Glomerular visceral epithelial cell (primary cell): ENCODE results near the gene GUCA2B.

ENCODE experiments used
- DNase-seq: peaks from one replicate; pipeline ENCODE4 v3.0.0-alpha.2; 2016; ENCODE audit errors: extremely low spot score

The GUCA2B gene

DNA sequence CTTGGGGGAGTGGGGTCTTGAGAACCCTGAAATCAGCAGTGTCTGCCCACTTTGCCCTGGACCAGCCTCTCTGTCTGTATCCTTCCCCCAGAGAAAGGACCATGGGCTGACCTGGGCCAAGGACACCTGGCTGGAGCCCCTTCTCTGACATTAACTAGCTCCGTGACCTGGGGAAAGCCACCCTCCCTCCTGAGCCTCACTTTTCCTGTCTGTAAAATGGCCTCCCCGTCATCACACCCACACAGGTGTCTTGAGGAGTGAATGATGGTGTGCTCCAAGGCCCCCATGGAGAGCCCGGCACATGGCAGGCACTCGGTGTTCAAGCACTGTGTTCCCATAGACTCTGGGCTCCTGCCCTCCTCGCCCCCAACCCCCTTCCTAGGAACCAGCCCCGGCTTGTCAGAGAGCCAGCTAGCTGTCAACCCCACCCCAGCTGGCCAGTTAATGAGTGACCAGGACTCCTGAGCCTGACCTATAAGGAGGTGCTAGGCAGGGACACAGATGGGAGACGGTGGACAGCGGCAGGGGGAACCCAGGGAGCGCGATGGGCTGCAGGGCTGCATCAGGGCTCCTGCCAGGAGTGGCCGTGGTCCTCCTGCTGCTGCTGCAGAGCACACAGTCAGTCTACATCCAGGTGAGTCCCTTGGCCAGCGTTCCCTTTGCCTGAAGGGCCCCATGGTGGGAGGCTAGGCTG is at the start of gene GUCA2B:
TSS of gene GUCA2B (plus strand) at position 504 of the 694 bp plus-strand sequence. CDS start at position 545, 41 bp downstream.
- DNase-seq, result no peak

GRCh38 chr1:42105025-42105424 is 48.2 kb upstream of the GUCA2B start:
- no peak for DNase-seq

DNA sequence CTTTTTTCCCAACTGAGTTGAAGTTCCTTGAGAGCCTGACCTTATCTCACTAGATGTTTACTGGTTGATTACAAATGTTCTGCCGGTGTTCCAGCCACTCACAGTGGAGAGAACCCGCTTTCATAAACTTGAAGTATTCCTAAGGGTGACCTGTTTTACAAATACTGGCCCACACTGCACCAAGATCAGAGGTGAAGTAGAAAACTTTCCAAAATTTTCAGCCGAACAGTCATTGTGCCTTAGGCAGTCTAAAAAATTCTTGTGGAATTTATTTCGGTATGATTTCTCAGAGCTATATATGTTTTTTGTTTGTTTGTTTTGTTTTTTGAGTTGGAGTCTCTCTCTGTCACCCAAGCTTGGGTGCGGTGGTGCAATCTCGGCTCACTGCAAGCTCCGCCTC is 44.9 kb upstream of the GUCA2B start:
- no peak for DNase-seq

DNA sequence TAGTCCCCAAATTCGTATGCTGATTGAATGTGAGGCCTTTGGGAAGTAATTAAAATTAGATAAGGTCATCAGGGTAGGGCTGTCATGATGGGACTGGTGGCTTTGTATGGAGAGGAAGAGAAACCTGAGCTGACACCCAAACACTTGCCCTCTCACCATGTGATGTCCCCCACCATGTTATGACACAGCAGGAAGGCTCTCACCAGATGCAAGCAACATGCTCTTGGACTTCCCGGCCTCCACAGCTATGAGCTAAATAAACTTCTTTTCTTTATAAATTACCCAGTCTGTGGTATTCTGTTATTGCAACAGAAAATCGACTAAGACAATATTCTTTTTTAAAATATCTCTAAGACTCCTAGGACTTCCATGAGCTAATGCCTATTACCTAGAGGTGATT is 43.6 kb upstream of the GUCA2B start:
- DNase-seq, result no peak

DNA sequence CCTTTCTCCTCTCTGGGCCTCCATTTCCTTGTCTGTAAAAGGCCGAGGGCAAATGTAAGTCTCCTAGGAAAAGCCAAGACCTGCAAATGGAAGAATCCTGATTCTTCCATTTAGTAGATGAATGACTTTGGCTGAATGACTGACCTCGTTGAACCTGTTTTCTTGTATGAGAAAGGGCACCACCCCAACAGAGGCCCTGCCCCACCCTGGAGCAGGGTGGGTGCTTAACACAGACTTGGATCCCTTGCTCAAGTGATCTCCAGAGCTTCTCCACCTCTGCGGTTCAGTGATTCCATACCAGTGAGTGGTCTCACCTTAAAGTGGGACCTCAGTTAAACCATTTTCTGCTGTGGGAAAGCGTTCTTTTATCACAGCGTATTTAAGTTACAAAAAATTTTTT is 39.0 kb upstream of the GUCA2B start:
- no peak for DNase-seq

DNA sequence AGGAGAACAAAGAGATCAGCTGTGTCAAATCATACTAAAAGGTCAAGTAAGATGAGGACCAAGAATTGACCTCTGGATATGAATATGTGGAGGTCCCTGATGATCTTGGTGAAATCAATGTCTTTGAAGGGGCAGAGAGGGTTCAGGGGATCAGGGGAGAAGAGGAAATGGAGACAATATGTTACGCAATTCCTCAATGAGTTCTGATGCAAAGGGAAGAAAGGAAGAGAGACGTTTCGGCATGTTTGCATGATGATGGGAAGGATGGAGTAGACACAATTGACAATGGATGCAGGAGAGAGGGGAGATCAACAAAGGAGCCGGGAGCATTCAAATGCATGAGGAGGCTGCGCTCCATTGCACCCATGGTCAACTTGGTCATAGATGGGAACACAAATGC is 36.0 kb upstream of the GUCA2B start:
- no peak for DNase-seq

- DNase-seq, result no peak
Measured at GRCh38 chr1:42118125-42118524, 35.1 kb upstream of the GUCA2B start.

- DNase-seq, result no peak
Measured at GRCh38 chr1:42122408-42122807, 30.8 kb upstream of the GUCA2B start.

DNA sequence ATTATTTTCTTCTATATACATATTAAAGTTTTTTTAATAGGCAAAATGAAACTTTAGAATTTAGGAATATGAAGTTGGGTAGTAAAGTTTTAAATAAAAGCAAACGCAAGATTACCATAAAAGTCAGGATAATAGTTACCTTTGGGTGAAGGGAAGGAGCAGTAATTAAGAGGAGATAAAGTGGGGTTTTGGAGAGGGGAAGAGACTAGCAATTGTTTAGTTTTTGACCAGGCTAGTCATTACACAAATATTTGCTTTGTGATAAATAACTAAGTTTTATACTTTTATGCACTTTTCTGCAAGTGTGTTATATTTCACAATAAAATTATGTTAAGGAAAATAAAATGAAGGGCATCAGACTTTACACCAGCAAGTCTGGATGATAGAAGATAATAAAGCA is 27.7 kb upstream of the GUCA2B start:
- DNase-seq, result no peak

- DNase-seq, result no peak
Measured at GRCh38 chr1:42127767-42128166, 25.4 kb upstream of the GUCA2B start.

GRCh38 chr1:42128499-42128898 is 24.7 kb upstream of the GUCA2B start:
- no peak for DNase-seq

DNA sequence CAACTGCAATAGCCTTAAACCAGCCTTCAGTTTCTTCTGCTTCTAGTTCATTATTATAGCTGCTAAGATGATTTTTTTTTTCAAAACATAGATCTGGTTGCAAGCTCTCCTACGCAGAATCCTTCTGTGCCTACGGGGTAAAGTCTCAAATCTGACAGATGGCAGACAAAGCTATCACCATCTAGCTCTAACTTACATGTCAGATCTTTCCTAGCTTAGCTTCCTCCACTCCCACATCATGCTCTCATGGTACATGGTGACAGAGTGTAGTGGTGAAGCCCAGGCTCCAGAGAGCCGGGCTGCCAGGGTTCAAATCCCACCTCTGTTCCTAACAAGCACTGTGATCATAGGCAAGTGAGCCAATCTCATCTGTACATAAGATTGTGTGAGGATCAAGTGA is 24.2 kb upstream of the GUCA2B start:
- no peak for DNase-seq

DNA sequence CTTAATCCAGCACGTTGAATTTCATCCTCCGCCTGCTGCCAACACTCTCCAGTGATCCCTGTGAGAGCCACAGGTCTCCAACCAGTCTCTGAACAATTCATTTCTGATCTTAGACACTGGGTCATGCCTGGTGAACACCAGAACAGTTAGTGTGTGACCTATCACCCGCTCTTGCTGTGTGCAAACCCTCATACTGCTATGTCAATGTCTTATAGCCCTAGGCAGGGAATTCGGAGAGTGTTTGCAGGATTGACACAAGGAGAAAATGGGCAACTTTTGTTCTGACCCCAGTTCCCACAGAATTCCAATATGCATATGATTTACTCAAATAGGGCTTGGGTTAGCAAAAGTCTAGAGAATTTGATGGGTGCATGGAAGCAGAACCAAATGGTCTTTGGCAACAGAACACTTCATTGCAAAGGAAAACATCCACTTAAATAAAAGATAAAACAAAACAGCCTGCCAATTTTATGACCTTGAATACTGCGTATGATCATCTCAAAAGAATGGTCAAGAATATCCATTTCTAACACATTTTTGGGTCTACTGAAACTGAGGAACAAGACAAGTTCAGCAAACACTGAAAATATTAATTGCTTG is 23.0 kb upstream of the GUCA2B start:
- no peak for DNase-seq

DNA sequence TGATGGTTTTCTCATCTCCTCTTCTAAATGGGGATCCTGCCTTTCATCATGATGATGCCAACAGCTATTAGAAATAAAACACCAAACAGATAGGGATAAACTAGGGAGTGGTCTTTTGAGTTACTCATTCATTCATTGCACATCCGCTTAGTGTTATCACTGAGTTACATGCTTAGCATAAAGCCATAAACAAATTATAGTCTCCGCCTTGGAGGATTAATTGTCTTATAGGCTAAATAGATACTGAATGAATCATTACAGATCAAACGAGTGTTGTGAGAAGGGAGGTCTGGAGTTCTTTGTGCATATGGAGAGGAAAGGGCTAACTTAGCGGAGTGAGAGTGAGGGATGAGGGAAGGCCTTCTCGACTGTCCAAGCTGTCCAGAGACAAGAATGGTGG is 19.8 kb upstream of the GUCA2B start:
- no peak for DNase-seq

- DNase-seq, result no peak
Measured at GRCh38 chr1:42133809-42134526, 19.2 kb upstream of the GUCA2B start.

GRCh38 chr1:42135426-42135825 is 17.8 kb upstream of the GUCA2B start:
- no peak for DNase-seq

- DNase-seq, result no peak
Measured at GRCh38 chr1:42136466-42136865, 16.7 kb upstream of the GUCA2B start.

- peak; percentile 7 for DNase-seq
Measured at GRCh38 chr1:42137766-42138165, 15.4 kb upstream of the GUCA2B start.

GRCh38 chr1:42138586-42138985 is 14.6 kb upstream of the GUCA2B start:
- no peak for DNase-seq

DNA sequence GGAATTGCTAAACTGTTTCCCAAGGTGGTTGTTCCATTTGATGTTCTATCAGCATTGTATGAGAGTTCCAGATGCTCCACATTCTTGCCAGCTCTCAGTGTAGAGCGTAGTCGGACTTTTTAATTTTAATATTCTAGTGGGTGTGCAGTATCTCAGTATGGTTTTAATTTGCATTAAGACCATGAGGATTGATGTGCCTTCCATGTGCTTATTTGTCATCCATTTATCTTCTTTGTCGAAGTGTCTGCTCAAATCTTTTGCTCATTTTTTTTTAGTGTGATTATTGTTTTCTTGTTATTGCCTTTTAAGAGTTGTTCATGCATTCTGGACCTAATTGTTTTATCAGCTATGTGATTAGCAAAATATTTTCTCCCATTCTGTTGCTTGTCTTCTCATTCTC is 13.8 kb upstream of the GUCA2B start:
- DNase-seq, result no peak

- DNase-seq, result no peak
Measured at GRCh38 chr1:42140191-42140590, 13.0 kb upstream of the GUCA2B start.

DNA sequence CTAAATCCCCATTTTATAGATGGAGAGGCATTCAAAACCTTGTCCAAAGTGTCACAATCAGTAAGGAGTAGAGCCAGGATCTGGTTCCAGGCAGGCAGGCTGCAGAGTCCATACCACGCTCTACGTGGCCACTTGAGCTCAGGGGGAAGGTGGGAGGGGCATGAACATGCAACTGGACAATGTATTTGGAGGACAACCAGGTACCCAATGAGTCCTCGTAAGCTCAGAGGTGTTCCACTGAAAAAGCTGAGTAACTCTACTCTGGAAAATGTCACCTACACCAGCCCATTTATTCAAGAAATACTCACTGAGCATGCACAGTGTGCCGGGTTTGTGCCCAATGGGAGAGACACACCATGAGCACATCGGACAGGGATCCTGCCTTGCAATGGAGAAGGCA is 11.2 kb upstream of the GUCA2B start:
- no peak for DNase-seq
